Fibroblast of gingiva (primary cell): Measurements from ENCODE around the gene MMGT1.
"Not testable (repeated sequence)": the region's sequence is repeated elsewhere in the genome, so short reads cannot be mapped to it uniquely, and the experiment has no call there.

Experiments used
- DNase-seq: peaks from one replicate; pipeline ENCODE4 v3.0.0-alpha.2; 2011; ENCODE audit warnings: low read depth

The MMGT1 gene

DNA sequence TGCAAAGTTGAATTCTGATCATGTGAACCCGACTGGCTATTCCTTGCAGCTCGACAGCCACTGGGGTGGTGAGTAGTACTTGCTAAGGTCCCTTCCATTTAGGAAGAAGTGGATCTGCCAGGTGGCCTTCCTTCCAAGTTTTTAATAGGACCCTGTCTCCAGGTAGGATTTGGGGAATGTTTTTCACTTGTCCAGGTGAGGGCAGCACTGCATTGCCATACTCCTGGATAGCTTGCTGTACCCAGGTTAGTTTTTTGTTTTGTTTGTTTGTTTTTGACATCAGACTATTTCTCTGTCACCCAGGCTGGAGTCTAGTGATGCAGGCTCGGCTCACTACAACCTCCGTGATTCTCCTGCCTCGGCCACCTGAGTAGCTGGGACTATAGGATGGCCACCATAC, 50.4 kb downstream of the MMGT1 start:
- DNase-seq, result no peak

GRCh38 chrX:135920516-135920915, 53.3 kb downstream of the MMGT1 start:
- not testable (repeated sequence) for DNase-seq

DNA sequence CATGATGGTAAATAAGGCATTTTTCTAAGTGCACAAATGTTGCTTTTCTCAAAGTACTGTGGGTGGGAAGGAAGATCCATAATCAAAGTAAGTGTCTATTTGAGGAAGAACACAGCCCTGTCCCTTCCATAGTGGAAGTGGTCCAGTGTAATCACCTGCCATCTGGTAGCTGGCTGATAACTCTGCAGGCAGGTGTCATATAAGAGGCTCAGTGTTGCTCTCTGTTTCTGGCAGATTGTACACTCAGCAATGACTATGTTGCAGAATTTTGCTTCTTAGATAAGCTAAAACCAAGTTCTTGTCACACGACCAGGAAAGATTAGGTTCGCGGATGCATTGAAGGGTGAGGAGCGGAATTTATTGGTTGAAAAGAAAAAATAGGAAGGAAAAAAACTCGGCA, 59.4 kb downstream of the MMGT1 start:
- no peak for DNase-seq
